DOHH2 (cell line): ENCODE measurements around the gene REV1.

ENCODE experiments used
- EZH2phosphoT487 ChIP-seq: fragments of 200-600 bp; sonication (generic); IDR thresholded peaks from 2 replicates; pipeline ENCODE4 v1.6.1; 2017; ENCODE audit warnings: borderline replicate concordance, mild to moderate bottlenecking, antibody characterized with exemption, low read length, moderate library complexity, mixed read lengths
- TF ChIP-seq, protein P1 (sequence below): fragments of 200-600 bp; sonication (generic); IDR thresholded peaks from one replicate; pipeline ENCODE4 v1.5.1; 2014; ENCODE audit warnings: antibody characterized with exemption, mild to moderate bottlenecking, low read depth, low read length; ENCODE audit not compliant: poor library complexity, severe bottlenecking

DNA sequence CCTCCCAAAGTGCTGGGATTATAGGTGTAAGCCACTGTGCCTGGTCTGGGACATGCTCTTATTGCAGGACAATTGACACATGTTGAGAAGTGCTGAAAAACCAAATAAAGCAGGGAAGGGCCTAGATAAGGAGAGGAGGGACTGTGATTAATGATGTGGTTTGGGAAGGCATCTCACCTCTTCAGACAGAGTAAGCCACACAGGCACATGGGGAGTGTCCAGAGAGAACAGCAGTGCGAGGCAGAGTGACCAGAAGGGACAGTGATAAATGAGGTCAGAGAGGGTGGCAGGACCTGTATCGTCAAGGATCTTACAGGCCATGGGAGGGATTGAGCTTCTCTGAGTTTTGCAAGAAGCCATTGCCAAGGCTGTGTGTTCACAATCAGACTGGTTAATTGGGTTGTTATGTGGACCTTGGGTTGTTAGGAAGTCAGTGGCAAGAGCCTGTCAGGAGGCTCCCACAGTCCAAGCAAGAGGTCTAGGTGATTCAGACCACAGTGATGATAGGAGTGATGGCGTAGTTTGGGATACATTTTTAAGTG, 94.2 kb downstream of the REV1 start:
- TF ChIP-seq, protein P1, sequence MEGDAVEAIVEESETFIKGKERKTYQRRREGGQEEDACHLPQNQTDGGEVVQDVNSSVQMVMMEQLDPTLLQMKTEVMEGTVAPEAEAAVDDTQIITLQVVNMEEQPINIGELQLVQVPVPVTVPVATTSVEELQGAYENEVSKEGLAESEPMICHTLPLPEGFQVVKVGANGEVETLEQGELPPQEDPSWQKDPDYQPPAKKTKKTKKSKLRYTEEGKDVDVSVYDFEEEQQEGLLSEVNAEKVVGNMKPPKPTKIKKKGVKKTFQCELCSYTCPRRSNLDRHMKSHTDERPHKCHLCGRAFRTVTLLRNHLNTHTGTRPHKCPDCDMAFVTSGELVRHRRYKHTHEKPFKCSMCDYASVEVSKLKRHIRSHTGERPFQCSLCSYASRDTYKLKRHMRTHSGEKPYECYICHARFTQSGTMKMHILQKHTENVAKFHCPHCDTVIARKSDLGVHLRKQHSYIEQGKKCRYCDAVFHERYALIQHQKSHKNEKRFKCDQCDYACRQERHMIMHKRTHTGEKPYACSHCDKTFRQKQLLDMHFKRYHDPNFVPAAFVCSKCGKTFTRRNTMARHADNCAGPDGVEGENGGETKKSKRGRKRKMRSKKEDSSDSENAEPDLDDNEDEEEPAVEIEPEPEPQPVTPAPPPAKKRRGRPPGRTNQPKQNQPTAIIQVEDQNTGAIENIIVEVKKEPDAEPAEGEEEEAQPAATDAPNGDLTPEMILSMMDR = no peak
- no peak for TF ChIP-seq EZH2phosphoT487
